ENCODE results near the gene AFM. TPM values are rescaled to one million over a fixed set of nuclear protein-coding genes. Genes with fewer than 3 reads are reported as not detected.

Gene AFM
- total and polyA plus RNA-seq, 2 of the 8 experiments (the other 6 are each of a cell fraction or from before 2014, with no cell fraction given): not detected

DNA sequence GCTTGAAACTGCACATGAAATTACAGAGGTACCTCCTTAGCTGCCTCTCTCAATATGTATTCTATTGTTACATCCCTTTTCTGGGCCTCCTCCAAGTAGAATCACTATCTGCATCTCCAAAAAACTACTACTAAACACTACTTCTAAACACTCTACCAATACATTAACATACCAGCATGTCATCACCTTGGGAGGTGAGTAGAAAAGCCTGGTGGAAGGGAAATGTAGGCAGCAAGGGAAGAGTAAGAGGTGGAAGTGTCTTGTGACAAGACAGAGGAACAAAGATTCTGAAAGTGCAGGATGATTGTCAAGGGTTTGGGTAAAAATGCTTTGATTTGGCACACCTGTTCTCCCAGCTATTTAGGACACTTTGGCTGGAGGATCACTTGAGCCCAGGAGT lies 3.5 kb downstream of the AFM start:
- peak overlapping the region; percentile 66; the same call in 1 of the 2 replicates for H2BK20ac ChIP-seq (ENCODE audit: low read length)
- no peaks in the 10 kb centered on the region for H4K20me1 ChIP-seq (replicated peaks in 1 of 2; ENCODE audit: control insufficient read depth in 1 of 2, insufficient read depth in 2 of 2, low read length in 2 of 2)
- no peak for TF ChIP-seq RBBP5 (IDR thresholded peaks at IDR 0.05; ENCODE audit: borderline replicate concordance, low read depth, low read length)
- TF ChIP-seq, protein P1, sequence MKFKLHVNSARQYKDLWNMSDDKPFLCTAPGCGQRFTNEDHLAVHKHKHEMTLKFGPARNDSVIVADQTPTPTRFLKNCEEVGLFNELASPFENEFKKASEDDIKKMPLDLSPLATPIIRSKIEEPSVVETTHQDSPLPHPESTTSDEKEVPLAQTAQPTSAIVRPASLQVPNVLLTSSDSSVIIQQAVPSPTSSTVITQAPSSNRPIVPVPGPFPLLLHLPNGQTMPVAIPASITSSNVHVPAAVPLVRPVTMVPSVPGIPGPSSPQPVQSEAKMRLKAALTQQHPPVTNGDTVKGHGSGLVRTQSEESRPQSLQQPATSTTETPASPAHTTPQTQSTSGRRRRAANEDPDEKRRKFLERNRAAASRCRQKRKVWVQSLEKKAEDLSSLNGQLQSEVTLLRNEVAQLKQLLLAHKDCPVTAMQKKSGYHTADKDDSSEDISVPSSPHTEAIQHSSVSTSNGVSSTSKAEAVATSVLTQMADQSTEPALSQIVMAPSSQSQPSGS (IDR thresholded peaks at IDR 0.05; ENCODE audit: low read length): no peak
- TF ChIP-seq CHD1 (IDR thresholded peaks at IDR 0.05; ENCODE audit: low read depth, low read length): no peak
- TF ChIP-seq TEAD4 (IDR thresholded peaks at IDR 0.05; ENCODE audit: low read depth, low read length): no peak
- H3K4ac ChIP-seq (replicated peaks; ENCODE audit: insufficient read length, low read depth, low read length): no peak overlapping the region
- no peak overlapping the region for H2BK120ac ChIP-seq (replicated peaks; ENCODE audit: low read depth, low read length)
- H2AK5ac ChIP-seq (ENCODE audit: low read depth, low read length): no peak overlapping the region
- no peaks in the 10 kb centered on the region; the same call in 1 of the 2 replicates for H3K23me2 ChIP-seq (ENCODE audit: low read depth, low read length)
- no peak overlapping the region for H3K23ac ChIP-seq (ENCODE audit: insufficient read length)
- no peak overlapping the region for H4K8ac ChIP-seq (ENCODE audit: extremely low read depth, insufficient read depth, low read length)
- H3K14ac ChIP-seq (ENCODE audit: insufficient read length): no peak overlapping the region
- no peak overlapping the region for H3K9ac ChIP-seq (replicated peaks in 1 of 4; ENCODE audit: extremely low read depth in 1 of 4, low read depth in 3 of 4, low read length in 3 of 4)
- no peaks in the 10 kb centered on the region for H3K79me1 ChIP-seq (ENCODE audit: low read depth, low read length)
- H3K4me2 ChIP-seq (ENCODE audit: insufficient read depth in 1 of 2, low read depth in 2 of 2, low read length in 2 of 2): no peak overlapping the region
- no peak overlapping the region for H2BK15ac ChIP-seq (ENCODE audit: low read length)
- DNase-seq (ENCODE audit: low read depth in 1 of 2, low spot score in 2 of 2) (no peak), FAIRE-seq (no peak)
- no peak overlapping the region for H3K4me3 ChIP-seq (ENCODE audit: extremely low read depth in 1 of 4, insufficient read depth in 2 of 4, low read depth in 3 of 4, low read length in 4 of 4)
- H3K4me1 ChIP-seq (replicated peaks in 1 of 4; ENCODE audit: control insufficient read depth in 3 of 4, insufficient read depth in 4 of 4, low read length in 3 of 4): 0 out of 7 replicates have a peak, but pooled peaks cover 0 to 2% (median 0%) of the 10 kb centered on the region in 4 experiments
- H3K56ac ChIP-seq (replicated peaks; ENCODE audit: insufficient read length, low read depth, low read length): no peak overlapping the region
- no peak overlapping the region for H2AFZ ChIP-seq (ENCODE audit: low read length)
- no peak overlapping the region for H4K91ac ChIP-seq (replicated peaks; ENCODE audit: insufficient read length, low read length)
- ChIA-PET CTCF (ENCODE audit: partially characterized antibody) (interaction anchor here (2.0 kb wide), 1 partner anchor 13 kb away, joined by 7 read pairs; no protein-coding TSS in a partner anchor), POLR2A (ENCODE audit: partially characterized antibody) (no interaction called here)
- no peak overlapping the region for H4K5ac ChIP-seq (ENCODE audit: insufficient read length, low read depth, low read length)
- H2BK5ac ChIP-seq (ENCODE audit: low read depth, low read length): no peak overlapping the region
- no peak overlapping the region for H3K18ac ChIP-seq (ENCODE audit: extremely low read depth, low read length)
- H3K9me3 ChIP-seq (ENCODE audit: insufficient read depth in 2 of 2, low read depth in 1 of 2, low read length in 1 of 2): no peaks in the 10 kb centered on the region
- no peaks in the 10 kb centered on the region for H3K79me2 ChIP-seq (ENCODE audit: control insufficient read depth in 1 of 2, insufficient read depth in 2 of 2, low read length in 2 of 2)
- no peak overlapping the region for H3K27ac ChIP-seq (ENCODE audit: low read depth, low read length)
- H2BK12ac ChIP-seq (ENCODE audit: low read depth, low read length): no peak overlapping the region
- no peaks in the 10 kb centered on the region for H3K27me3 ChIP-seq (replicated peaks in 1 of 4; ENCODE audit: control insufficient read depth in 3 of 4, extremely low read depth in 1 of 4, insufficient read depth in 3 of 4, low read length in 3 of 4)
- H3K36me3 ChIP-seq (ENCODE audit: control insufficient read depth in 2 of 4, insufficient read depth in 4 of 4, low read length in 3 of 4): no peaks in the 10 kb centered on the region
